GM18507 (cell line): ENCODE results near the gene TSPYL4.

Experiments
- DNase-seq: peaks from one replicate; pipeline ENCODE4 v3.0.0; 2011; ENCODE audit warnings: low read depth; ENCODE audit not compliant: insufficient read length; ENCODE audit errors: extremely low spot score
- FAIRE-seq: peaks from 2 replicates; lab custom pipeline; 2011; peaks lifted over from hg19 to GRCh38; lab: Jason Lieb, UNC

Gene TSPYL4

DNA sequence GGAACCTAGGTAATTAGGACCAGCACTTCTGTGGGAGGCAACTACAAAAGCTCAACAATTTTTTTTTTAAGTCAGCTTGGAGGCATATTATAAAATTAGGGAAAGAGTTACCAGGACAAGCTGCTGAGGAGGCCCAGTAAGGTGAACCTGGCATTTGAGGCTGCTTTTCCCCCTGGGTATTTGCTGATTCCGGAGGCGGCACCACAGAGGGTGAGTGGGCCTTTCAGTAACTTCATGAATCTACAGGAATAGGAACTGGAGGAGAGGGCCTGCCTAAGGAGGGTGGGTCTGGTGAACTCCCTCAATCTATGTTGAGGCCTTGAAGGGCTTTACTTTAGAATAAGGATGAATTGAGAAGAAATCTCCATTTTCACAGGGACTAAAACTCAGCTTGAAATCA, 14.6 kb downstream of the TSPYL4 start:
- no peak for FAIRE-seq
- DNase-seq = no peak

DNA sequence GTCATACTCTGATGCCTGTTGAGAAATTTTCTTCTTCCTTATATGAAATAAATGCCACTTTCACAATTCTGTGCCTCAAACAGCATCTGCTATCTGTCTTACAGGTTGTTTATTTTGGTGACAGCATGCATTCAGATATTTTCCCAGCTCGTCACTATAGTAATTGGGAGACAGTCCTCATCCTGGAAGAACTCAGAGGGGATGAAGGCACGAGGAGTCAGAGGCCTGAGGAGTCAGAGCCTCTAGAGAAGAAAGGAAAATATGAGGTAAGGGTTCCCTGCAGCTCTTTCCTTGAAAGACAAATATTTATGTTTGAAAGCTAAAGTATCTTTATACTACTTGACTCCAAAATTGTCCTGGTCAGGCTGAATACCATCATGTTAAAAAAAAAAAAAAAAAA, 15.8 kb downstream of the TSPYL4 start:
- no peak for DNase-seq
- no peak for FAIRE-seq

DNA sequence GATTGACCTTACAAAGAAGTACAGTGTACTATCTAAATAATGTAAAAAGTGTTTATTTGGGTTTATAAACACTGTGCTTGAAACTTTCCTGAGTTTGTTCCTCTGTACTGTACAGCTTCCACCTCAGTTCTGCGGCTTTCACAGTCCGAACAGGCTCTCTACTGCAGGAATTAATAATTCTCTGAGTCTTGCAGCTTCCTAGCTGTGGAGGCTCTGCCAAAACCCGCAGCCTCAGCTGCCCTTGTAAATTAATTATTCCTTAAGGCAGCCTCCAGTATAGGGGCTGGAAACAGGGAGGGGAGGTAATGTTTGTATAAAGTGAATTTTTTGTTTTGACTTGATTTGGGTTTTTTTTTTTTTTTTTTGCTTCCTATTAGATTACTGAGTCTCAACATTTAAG, 19.2 kb downstream of the TSPYL4 start:
- DNase-seq (no peak), FAIRE-seq (no peak)

DNA sequence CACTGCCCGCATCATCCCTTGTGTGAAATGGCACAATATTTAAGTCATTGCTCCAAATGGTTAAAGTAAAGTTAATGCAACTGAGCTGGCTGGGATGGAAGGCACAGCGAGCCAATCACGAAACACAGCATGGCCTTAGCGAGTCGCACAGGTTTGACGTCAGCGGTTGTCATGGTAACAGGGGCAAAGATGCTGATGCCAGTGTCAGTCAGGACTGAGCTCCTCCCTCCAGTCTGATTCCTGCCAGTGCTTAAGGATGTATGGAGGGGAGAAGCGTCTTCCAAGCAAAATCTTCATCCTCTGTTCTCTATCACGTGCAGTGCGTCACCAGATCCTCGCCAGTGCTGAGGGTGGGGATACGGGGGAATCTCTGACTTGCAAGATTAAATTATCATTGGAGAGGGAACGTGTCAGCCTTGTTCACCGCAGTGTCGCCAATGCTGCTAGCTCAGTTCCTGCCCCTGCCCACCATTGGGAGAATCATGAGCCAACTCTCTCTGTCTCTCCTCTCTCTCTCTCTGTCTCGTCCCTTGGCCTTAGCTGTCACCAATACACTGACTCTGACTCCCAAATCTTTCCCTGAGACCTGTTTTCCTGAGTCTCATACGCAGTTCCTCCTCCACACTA, 24.5 kb downstream of the TSPYL4 start:
- no peak for DNase-seq
- FAIRE-seq = no peak

DNA sequence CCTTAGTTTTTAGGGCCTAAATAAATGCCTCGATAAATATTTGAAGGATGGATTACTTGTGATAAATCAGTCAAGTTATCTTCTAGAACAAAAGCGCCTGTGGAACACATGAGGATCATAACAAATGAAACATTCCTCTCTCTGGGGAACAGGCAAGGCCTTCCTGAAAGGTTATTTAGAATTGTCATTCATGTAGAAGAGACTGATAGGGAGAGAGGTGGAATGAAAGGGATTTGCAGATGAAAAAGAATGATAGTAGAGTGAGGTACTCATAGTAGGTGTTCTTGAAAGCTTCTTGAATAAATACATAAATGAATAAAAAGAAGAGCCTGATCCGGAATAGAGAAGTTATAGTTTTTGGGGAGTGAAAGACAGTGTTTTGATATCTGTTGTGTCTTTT, 30.5 kb downstream of the TSPYL4 start:
- FAIRE-seq = no peak
- no peak for DNase-seq

DNA sequence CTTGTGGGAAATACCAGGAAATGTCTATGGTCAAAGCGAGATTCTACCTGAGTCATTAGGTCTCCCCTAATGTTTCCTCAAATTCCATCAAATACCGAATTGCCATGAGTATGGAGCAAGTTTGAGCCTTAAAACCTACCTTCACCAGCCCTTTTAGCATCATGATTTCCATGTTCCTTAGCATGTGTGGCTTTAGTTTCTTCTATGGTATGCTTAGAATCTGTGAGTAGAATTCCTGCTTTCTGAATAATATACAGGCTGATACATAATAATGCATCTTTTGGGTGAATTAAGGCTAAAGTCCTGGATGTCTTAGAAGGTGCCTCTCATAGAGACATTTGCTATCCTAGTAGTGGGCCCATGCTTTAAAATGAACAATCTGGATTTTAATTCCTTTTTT, 32.0 kb downstream of the TSPYL4 start:
- no peak for DNase-seq
- no peak for FAIRE-seq

DNA sequence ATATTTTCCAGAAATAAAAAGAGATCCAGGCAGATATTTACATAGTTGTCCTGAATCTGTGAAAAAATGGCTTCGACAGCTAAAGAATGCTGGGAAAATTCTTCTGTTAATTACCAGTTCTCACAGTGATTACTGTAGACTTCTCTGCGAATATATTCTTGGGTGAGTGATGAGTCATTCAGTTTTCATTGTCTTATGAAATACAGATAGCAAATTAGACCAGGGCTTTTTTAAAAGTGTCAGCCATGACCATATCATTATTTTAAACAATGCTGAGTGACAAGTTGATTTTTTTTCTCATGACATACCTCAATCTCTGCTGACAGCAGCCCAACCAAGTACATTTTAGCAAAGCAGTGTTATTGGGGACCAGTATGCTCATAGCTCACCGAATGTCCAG, 32.8 kb downstream of the TSPYL4 start:
- no peak for FAIRE-seq

DNA sequence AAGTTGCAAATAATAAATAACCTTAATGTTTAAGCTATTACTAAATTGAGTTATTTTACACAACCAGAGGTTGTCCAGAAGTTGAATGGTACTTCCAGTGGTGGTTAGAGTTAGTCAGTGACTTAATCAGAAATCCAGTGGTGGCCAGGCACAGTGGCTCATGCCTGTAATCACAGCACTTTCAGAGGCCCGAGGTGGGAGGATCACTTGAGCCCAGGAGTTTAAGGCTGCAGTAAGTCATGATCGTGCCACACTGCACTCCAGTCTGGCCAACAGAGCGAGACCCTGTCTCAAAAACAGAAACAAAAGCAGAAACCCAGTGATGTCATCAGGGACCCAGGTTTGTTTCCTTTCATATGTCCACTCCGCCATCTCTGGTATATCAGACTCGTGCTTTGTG, 35.0 kb downstream of the TSPYL4 start:
- DNase-seq (no peak), FAIRE-seq (no peak)

More for the DNA sequence above, 32.8 kb downstream of the TSPYL4 start:
- no peak for DNase-seq

DNA sequence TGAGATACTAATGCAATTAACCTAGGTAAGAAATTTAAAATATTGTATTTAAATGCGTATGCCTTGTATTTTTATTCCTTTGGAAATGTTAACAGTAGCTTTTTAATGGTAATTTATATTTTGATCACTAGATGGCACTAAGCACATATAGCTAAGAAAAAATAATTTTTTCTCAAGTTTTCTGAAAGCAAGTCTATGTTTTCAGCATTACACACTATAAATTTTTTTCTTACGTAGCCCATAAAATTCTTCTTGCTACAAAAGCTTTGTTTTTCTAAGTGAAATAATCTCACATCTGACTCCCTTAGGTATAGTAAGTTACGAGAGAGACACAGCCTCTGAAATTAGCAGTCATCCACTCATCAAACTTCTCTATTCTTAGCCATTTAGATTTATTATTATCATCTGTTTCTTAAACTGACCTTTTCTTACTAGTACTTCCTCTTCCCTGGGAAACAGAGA, 35.7 kb downstream of the TSPYL4 start:
- no peak for FAIRE-seq

DNA sequence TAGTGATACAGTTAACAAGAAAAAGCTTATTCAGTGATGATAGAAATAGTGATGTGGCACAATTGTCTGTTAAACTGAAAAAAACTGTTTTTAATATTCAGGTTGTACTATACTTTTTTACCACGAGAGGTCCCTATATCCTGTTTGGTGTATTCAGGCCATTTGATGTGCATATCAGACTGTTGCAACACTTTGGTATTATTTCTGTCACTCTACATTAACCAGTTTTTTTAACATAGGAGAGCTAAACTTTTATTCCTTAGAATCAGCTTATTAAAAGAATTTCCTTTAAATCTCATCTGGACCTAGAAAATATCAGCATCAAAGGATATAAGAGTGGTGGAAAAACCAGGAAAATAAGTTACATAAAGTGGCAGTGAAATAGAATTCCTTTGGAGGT, 36.8 kb downstream of the TSPYL4 start:
- FAIRE-seq (no peak), DNase-seq (no peak)

More for the DNA sequence above, 35.7 kb downstream of the TSPYL4 start:
- DNase-seq = no peak

DNA sequence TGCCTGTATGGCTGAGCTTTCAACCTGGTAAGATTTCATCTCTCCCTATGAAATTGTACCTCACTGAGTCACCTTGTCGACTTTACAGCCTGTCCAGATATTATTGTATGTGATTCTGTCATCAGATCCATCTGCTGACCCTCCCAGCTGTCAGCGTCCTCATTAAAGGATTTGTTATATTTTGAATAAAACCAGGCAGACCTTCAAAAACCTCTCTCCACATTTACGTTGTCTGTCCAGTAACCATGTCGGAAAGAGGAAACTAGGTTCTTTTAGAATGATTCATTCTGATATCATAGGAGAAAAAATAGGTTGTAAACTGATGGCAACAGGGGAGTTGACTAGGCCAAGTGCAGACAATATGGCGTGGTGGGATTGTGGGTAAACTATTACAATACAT, 38.5 kb downstream of the TSPYL4 start:
- FAIRE-seq = no peak
- no peak for DNase-seq

DNA sequence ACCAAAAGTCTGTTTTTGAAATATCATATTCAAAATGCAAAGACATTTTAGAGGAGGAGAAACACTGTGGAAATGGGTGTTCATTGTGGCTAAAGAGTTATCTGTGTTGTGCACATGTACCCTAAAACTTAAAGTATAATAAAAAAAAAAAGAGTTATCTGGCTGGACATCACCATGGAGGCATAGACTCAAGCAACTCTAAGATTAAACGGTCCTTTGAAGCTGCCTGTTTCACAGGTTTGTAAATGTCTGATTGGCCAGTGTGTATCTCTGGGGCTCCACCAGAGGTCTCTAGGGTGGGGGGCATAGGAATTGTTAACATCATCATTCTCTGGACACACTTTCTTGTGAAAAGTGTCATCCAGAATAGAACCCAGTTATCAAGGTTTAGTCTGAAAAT, 39.2 kb downstream of the TSPYL4 start:
- DNase-seq (no peak), FAIRE-seq (no peak)

DNA sequence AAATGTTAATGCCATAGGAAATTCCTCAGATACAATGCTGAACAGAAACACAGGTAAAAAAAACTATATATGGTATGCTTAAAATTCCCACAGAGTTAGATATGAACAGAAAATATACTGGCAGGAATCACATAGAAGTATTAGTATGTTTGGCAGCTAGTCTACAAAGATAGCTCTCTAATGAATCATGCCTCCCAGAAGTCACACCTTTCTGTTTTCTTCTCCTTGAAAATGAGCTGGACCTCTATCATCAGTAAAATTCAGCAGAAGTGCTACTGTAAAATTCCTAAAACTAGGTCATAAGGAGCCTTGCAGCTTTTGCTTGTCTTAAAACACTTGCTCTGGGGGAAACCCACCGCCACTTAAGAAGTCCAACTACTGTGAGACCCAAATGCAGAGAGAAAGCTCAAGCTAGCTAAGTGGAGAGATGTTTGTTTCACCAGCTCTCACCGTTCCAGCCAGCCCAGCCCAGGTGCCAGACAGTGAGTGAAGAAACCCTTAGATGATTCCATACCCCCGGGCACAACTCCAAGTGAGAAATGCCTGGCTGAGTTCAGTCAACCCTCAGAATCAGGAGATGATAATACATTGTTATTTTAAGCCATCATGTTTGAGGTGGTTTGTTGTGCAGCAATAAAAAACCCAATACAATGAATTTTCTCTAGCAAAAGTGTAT, 43.0 kb downstream of the TSPYL4 start:
- FAIRE-seq (no peak), DNase-seq (no peak)

DNA sequence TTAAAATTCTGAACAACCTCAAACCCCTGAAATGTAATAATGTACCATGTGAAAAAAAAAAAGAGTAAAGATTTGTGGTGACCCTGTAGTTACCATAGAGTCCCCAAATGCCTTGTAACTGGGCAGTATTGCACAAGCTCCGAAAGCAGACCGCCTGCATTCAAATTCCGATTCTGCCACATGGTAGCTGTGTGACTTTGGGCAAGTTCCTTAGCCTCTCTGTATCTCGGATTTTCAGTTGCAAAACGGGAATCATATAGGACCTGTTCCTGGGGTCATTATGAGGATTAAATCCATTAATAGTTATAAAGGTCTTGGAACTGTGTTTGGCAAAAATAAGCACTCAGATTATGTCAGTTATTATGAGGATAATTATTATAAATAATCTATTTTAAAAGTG, 43.6 kb downstream of the TSPYL4 start:
- DNase-seq = no peak
- FAIRE-seq = no peak

DNA sequence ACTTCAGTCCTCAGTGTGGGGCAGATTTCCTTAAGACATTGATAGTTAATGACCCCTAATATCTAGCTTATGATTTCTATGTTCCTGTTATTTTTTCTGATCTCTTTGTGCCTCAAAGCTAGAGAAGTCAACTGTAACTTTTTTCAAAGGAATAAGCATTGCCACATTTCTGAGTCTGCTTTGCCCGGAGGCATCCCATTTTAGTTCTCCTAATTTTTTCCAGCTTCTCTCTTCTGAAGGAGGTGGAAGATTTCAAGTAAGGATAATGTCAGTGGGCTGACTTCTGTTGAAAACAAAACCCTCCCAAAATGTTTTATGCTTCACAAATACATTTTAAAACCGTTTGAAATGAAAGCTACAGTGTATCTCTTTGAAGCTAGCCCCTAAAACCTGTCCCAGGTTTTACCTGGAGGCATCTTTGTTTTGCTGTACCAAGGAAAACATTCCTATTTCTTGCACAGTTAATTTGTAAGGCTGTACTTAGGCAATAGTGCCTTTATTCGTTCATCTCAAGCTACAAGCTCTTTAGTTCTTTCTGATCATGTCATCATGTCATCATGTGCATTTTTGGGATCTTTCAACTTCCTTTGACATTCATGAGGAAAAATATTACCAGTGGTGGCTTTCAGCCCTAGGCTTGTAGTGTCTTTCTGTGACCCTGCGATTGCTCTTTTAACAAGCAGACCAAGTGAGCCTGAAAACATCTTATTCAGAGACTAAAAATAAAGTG, 45.7 kb downstream of the TSPYL4 start:
- no peak for DNase-seq
- no peak for FAIRE-seq

DNA sequence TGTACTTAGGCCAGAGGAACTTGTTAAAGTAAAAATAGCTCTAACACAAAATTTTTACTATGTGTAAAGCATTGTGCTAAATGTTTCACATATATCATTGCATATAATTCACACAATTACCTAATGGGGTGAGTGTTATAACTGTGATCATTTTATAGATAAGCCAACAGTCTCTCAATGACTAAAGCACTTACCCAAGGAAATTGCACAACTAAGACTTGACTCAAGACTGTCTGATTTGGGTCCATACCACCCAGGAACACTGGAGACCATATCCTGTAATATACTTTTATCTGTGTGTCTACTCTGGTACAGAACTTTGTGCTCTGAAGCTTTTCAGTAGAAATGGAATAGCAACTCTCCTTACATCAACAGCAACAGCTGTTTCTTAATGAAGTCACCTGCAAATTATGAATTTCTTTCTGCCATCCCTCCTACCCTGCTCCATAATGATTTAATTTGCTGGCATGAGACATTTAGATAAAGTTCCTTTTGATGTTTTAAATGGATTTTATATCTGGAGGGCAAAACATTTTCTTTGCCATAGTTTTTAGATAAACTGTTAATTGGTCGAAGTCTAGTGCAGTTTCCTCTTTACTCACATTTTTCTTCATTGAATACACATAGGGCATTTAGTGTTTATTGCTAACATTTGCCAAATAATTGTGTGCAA, 47.5 kb downstream of the TSPYL4 start:
- FAIRE-seq = no peak
- DNase-seq = no peak

DNA sequence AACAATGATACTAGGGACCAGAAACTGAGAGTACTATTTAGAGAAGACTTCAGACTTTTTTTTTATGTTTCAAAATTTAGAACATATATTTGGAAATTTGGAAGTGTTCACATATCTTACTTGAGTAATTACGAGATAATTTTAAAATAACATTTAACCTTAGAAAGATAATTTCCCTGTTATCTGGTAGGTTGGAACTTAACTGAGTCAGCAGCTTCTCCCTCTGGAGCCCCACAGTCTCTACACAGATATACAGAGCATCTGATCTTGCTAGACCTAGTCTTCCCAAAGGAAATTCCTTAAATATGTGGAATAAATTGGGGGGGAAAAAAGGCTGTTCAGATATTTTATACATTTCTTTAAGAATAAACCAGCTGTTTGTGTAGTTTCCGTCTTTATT, 48.6 kb downstream of the TSPYL4 start:
- FAIRE-seq = no peak
- no peak for DNase-seq

DNA sequence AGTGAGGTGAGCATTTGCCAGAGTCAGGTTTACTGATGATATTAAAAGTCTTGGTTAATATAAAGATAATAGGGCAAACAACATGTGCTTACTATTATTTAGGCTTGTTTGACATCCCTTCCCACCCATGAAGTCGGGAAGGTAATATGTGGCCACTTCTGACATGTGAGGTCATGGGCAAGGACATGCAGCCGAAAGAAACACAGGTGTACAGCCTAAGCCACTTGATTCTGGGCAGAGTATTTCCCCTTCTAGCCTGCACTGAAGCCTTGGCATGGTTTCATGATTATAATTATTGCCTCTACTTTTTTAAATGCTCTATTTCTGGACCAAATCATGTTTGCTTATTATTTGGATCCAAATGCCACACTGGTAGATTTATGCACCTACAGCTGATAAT, 52.3 kb downstream of the TSPYL4 start:
- no peak for DNase-seq
- FAIRE-seq = no peak

DNA sequence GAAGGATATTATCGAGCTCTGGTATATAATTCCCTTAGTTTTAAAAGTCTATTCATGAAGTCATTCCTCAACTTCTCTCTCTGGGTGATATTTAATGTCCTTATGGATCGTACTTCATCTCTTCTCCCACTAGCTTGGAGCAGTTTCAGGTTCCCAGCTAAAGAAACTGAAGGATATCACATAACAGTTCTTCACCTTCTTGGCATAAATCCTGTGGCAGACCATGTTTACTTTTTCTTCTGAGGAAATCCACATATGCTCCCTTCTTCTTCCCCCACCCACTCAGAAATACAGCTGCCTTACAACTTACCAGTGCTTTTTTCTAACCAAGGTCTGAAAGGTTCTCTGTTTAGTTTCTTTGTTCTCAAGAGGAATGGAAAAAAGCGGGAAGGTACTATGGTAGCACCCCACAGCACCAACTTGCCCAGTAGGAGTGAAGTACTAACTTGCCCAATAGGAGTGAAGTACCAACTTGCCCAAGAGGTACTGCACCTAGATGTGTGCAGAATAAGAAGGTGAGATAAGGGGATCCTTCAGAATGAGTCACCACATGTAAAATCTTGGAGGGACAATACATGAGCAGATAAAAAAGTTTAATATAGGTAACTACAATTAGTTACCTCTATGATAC, 53.1 kb downstream of the TSPYL4 start:
- no peak for FAIRE-seq
- DNase-seq = no peak
